ENCODE data around the gene SMAD5.
A peak's percentile ranks its signal among the peaks of the same experiment; 100 is the strongest.

SMAD5 gene

GRCh38 chr5:136132557-136133221 lies at the start of gene SMAD5:
Gene SMAD5 (plus strand): TSS chr5:136132845. CDS start chr5:136153761, 20,916 bp downstream.
- DNase-seq, result peak; percentile 89

DNA sequence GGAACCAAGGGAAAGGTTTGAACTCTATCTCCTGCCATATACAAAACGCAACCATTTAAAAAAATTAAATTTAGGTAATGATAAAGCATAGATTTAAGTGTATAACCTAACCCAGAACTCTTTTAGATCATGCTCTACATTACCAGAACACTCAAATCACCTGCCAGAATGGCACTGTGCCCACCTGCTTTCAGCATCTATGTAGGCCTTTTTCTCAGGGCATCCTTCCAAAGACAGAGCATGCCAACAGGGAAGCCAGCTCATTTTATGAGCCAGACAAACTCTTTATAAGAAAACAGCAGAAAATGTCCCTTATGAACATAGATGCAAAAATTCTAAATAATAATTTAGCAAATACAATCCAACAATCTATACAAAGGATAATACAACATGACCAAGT lies 47.9 kb upstream of the SMAD5 start:
- no peak for DNase-seq

DNA sequence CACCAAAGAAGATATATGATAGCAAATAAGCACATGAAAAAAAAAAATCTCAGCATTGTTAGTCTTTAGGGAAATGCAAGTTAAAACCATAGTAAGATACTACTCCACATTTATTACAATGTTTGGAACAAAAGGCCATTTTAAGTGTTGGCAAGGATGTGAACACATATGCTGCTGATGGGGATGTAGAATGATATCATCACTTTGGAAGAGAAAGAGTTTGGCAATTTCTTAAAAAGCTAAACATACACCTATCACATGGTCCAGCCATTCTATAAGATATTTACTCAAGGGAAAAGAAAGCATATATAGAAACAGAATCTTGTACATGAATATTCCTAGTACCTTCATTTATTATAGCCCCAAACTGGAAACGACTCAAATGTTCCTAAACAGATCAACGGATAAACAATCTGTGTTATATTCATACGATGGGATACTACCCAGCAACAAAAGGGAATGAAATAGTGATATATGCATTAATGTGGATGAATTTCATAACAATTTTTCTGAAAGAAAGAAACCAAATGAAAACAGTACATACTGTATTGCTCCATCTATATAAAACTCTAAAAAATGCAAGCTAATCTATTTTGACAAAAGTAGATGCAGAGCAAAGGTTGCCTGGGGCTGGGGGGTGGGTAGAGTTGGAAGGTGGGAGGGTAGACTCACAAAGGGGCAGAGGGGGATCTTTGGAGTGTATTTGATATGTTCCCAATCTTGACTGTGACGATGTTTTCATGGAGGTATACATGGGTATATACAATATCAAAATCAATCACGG lies 45.7 kb upstream of the SMAD5 start:
- no peak for DNase-seq

DNA sequence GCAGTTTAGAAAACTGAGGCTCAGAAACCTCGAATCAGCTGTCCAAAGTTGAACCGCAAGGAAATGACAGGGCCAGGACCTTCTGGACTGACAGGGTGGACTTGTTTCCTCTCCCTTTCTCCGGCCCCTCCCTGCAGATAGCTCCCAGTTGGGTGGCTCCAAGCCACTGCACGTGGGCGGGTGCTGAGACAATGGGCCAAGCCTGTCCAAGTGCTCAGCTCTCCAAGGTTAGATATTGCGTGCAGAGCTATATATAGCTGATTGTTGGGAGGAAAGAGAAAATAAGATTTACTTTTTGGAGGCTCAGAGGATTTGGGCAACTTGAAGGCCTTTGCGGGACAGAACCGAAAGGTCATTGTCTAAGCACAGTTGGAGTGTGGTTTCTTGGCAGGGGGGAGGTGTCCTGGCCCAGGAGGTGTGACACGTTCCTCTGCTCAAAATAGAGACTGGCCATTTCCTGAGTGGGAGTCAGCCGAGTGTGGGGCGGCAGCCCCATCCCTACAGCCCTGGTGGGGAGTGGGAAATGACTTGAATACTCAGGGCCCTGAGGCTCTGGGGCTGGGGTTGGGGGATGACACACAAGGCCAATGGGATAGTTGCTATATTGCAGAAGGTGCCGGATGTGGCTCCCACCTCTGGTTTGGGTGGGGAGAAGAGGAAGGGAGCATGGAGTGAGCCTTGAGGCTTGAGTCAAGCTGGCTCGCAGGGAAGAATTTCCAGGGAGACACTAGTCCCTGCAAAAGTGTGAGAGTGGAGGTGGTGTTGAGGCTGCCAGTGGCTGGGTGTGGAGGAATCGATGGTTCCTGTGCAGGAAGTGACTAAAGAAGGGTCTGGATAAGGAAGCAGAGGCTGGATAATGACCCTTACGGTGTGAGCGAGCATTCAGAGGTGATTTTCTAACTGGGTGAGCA lies 44.4 kb upstream of the SMAD5 start:
- DNase-seq, result no peak

DNA sequence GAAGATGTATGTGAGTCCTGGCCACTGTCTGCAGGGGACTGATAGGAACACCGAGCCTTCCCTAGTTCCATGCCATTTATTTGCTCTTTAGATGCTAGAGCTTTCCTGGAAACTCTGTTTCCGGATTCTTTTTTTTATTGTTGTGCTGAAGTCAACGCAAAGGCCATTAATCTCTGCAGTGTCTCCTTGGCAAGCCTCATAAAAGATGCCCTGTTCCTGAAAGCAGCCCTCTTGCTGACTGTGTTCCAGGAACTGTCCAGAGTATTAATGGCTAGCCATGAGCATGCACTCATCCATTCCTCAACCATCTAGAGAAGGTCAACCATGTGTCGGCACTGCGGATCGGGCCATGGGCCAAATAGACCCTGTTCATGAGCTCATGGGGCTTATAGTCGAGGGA lies 42.9 kb upstream of the SMAD5 start:
- DNase-seq, result no peak

DNA sequence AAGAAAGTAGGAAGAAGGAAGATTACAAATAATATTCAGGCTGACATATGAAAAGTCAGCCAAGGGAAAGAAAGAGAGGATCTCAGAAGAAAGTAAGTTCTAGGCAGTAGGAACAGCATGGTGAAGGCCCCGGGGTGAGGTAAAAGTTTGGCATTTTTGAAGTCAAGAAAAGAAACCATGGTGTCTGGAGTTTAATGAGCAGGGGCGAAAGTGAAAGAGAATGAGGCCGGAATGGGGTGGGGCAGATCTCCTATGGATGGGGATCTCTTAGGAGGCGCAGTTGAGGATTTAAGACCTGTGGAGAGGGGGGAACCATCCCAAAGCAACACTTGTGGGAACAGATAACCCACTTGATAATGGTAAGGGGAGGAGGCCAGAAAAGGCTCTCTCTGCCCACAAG lies 42.3 kb upstream of the SMAD5 start:
- no peak for DNase-seq

DNA sequence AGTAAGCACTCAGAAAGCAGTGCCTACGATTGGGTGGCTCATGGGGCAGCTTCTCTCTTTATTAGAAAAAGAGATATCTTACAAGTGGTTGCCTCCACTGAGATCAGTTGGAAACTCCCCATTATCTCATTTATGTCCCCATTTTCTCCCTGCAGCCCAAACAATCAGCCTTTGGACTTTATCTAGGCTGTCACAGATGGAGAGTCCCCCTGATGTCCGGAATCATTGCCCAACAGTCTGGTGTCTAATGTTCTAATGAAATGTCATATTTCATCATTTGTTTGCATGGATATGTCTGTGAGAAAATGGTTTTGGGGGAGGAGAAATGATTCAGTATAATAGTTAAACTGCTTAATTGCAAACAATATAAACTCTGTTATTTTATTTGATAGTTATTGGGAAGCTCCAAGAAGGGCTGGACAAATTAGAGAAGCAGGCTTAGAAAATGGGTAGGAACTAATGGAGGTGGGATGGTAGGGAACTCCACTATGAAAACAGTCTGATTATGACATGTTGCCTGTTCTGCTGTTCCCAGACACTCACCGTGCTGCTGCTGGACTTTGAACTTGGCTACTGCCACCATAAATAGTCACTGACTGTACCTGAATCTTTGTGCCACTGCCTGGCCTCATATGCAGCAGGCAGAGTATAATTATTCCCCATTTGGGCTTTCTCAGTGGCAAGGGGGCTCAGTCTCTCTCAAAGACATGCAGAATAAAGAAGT lies 38.3 kb upstream of the SMAD5 start:
- DNase-seq, result no peak

- no peak for DNase-seq
These were observed 37.6 kb upstream of the SMAD5 start for GRCh38 chr5:136094913-136095641.

GRCh38 chr5:136098176-136098575 lies 34.5 kb upstream of the SMAD5 start:
- no peak for DNase-seq

DNA sequence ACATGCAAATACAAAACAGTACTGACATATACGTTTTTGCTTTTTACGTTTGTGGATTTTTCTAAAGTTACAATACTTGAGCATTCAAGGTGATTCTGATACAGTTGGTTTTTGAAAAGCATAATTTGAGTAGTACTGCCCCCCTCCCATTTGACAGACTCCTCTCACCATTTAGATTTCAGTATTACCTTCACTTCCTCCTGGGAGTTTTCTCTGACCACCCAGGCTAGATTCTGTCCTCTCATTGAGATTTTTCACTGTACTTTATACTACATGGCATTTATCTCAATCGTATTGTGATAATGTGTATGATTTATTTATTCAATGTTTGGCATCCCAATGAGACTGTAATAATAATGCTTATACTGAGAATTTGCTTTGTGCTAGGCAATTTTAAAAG lies 32.8 kb upstream of the SMAD5 start:
- DNase-seq, result no peak

- DNase-seq, result no peak
These were observed 30.8 kb upstream of the SMAD5 start for GRCh38 chr5:136101884-136102283.

DNA sequence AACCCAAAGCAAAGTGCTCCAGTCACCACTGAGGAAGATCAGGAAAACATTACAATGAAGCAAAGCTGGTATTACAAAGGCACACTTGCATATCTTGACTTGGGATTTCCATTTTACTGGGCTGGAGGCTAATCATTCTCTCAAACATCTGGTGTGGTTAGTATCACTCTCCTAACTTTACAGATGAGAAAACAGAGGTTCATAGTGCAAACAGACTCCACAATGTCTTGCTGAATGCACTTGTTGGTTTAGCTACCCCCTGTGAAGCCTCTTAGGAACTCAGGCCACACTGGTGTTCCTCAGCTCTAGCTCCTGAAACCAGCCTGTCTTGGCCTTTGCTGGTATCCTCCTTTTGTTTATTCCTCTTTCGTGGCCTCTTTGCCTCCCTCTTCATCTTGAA lies 29.5 kb upstream of the SMAD5 start:
- no peak for DNase-seq

GRCh38 chr5:136104306-136104965 lies 28.2 kb upstream of the SMAD5 start:
- DNase-seq, result no peak

DNA sequence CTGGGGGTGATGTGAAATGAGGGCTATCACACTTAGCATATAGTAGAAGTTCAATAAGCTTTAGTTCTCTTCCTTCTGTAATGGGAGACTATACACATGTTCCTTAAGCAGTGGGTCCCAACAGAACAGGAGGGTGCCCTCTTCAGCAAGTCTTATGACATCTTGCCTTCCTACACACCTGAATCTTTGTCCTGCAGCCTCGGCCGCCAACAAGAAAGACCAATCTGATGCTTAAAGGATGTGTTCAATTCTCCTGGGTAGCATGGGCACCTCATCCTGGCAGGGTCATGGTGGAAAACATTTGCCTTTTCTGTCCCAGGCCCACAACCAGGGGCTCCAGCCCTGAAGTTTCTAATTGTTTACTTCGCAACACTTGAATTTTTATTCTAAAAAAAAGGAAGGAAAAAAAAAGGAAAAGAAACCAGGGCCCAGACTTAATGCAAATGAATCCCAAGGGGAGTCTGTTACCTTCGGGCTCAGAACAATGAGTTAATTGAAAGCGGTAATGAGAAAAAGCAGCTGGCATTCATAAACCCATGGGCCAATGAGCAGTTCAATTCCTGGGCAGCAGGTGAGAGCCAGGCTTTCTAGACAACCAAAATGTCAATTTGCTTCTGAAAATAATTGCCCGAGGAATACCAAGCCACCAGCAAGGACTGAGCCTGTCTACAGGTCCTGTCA lies 26.2 kb upstream of the SMAD5 start:
- no peak for DNase-seq

DNA sequence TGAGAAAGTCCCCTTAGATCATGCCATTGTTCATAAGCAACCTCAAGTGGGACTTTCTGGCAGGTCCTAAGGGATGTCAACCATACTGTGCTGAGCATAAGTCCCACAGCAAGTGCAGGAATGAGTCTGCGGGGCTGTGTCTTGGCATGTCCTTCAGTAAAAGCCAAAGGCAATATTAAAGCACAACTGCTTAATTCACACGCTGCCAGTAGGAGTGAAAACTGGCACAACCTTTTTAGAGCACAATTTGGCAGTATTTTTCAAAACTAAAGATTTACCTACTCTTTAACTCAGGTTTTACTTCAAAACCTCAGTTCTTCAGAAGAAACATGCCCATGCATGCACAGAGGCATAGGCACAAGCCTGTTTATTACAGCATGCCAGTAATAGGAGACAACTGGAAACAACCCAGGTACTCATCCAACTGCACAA lies 24.4 kb upstream of the SMAD5 start:
- DNase-seq, result no peak

DNA sequence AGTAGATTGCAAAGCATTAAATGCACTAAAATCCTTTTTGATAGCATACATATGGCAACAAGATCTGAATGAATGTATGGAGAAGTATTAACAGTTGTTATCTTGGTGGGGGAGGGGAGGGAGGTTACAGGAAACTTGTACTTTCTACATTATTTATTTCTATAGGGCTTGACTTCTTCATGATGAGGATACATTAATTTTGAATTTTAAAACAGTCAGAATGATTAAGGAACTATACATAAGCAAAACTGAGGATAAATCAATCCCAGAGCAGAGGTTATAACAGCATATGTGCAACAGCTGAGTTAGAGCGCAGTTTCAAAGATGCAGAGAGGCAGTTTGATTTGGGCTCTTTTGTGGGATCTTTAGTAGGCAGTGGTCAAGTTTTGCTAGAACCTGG lies 23.9 kb upstream of the SMAD5 start:
- no peak for DNase-seq

DNA sequence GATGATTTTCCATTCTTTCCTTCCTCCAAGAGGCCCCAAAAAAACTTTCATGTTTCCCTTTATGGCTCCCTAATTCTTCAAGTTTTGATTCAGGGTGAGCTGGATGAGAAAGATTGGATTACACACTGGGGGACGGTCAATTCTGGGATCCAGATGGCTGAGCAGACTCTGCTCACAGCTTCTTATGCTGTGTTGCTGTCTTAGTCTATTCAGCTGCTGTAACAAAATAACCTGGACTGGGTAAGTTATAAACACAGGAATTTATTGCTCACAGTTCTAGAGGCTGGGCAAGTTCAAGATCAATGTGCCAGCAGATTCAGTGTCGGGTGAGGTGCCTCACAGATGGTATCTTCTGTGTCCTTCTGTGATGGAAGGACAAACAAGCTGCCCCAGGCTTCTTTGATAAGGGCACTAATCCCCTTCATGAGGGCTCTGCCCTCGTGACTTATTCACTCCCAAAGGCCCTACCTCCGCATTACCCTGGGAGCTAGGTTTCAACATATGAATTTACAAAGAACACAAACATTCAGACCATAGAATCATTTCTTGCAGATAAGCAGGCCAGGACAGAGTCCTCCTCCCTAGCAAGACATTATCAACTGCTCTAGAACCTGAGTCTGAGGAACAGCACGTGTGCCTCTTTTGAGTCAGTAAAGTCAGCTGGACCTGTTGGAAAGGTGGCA lies 23.1 kb upstream of the SMAD5 start:
- DNase-seq, result no peak

- no peak for DNase-seq
These were observed 19.0 kb upstream of the SMAD5 start for GRCh38 chr5:136113606-136114005.

GRCh38 chr5:136114414-136115125 lies 18.1 kb upstream of the SMAD5 start:
- DNase-seq, result no peak
